ENCODE measurements around the gene RNF20.
"Not testable (repeated sequence)": the region's sequence is repeated elsewhere in the genome, so short reads cannot be mapped to it uniquely, and the experiment has no call there.

RNF20 gene

DNA sequence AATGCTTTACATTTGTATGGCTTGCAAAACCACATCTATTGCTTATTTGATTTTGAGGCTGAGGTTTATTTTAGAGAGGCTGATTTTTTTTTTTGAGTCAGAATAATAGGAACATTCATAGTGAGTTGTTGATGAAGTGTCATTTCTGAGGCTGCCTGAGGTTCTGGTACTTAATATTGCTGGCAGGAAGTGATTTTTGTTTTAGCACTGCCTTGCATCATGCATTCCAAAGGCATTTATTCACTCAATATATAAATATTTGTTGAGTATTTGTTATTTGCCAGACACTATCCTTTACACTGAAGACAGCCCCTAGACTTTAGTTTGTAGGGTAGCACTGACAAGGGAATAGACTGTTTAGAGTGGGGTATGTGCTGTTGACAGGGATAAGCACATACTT lies 2.7 kb downstream of the RNF20 start:
- no peak for DNase-seq

DNA sequence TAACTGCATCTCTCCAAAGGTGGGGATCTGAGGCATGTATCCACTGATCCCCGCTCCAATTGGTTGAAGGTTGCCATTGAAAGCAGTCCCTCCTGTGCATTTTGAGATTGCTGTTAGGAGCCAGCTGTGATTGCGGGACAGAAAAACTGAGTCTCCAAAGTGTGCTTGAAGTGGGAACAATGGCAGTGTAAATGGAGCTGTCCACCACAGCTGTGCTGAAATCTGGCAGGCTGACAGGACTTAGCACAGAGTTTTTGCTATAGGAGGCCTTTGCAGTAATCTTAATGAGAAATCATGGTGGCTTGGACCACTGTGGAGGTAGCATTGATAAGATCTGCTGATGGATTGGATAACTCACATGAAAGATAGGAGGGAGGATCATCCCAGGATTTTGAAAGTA lies 3.3 kb downstream of the RNF20 start:
- no peak for DNase-seq

DNA sequence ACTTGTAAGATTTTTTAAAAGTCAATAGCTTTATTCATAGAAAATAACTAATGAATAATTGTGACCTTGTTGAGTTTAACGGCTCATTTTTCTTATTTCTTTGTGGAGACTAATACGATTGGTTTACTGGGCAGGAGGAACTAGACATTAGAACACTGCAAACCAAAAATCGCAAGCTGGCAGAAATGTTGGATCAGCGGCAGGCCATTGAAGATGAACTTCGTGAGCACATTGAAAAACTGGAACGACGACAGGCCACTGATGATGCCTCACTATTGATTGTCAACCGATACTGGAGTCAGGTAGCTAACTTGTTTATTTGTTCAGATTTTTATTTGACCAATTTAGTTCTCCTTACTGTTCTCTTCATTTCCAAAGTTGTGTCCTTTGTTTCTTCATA lies 6.4 kb downstream of the RNF20 start:
- no peak for DNase-seq

DNA sequence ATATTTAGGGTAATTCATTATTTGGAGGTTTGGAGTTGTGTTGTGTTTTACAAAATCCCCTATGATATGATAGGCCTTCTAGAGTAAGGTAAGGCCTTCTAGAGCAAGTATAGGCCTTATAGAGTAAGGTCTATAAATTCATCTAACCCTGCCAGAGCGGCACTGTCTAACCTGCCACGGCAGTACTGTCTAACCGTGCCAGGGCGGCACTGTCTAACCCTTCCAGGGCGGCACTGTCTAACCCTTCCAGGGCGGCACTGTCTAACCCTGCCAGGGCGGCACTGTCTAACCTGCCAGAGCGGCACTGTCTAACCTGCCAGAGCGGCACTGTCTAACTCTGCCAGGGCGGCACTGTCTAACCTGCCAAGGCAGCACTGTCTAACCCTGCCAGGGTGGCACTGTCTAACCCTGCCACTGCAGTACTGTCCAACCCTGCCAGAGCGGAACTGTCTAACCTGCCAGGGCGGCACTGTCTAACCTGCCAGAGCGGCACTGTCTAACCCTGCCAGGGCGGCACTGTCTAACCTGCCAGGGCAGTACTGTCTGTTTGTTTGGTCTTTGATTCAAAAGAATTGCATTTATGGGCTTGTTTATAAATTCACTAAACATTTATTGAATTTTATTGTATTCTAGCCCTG lies 9.6 kb downstream of the RNF20 start:
- no peak for DNase-seq

DNA sequence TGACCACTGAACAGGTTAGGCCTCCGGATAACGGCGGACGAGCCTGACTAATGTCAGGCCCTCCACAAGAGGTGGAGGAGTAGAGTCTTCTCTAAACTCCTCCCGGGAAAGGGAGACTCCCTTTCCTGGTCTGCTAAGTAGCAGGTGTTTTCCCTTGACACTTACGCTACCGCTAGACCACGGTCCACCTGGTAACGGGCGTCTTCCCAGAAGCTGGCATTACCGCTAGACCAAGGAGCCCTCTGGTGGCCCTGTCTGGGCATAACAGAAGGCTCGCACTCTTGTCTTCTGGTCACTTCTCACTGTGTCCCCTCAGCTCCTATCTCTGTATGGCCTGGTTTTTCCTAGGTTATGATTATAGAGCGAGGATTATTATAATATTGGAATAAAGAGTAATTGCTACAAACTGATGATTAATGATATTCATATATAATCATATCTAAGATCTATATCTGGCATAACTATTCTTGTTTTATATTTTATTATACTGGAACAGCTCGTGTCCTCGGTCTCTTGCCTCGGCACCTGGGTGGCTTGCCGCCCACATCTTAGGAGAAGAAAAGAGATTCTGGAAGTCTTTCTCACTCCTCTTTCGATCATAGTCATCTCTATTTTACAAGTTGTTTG lies 15.9 kb downstream of the RNF20 start:
- DNase-seq: not testable (repeated sequence)

DNA sequence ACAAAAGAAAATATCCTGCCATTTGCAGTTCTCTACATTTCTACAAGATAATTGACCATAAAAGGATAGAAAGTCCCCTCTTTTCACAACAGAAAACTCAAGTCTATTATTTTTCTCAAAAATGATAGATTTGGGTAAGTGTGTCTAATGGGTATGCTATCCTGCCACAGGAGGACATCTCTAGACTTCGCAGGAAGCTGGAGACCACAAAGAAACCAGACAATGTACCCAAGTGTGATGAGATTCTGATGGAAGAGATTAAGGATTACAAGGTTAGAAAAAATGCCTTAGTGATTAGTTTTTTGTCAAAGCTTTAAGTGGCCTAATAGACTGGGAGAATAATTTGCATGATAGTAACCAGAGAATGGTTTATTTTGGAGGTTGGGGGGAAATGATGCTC lies 28.1 kb downstream of the RNF20 start:
- no peak for DNase-seq

DNA sequence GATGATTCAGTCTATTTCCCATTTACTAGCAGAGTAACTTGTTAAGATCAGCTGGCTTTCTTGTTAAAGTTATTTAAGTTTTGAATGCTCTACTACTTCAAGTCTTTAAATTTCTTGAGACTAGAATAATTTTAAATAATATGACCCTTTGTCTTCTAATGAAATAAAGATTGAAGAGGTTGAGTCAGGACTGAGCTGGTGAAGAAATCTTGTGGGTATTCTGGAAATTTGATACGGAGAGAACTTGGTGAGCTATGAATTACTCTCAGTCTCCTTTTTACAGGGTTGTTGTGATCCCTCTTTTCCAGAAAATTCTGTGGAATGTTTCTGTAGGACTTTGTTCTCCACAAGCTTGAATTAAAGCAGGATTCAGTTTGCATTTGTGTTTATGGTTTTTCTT lies 29.3 kb downstream of the RNF20 start:
- DNase-seq: no peak

DNA sequence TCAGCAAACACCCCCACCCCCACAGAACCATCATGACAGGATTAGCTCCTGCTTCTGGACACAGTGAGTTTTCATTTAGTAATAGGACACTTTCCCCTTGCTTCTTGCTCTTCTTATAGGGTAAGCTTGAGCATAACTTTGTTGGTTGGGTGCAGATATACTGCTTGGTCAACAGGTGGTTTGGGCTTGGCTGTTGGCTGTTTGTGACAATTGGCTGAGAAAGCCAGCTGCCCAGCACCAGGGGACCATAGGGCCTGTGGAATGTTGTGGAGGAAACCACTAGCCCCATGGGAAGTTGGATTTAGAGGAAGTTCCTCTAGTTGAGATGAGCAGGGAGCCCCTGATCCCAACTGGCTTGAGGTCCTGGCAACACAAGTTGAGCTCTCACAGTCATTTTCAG lies 30.6 kb downstream of the RNF20 start:
- DNase-seq: no peak

DNA sequence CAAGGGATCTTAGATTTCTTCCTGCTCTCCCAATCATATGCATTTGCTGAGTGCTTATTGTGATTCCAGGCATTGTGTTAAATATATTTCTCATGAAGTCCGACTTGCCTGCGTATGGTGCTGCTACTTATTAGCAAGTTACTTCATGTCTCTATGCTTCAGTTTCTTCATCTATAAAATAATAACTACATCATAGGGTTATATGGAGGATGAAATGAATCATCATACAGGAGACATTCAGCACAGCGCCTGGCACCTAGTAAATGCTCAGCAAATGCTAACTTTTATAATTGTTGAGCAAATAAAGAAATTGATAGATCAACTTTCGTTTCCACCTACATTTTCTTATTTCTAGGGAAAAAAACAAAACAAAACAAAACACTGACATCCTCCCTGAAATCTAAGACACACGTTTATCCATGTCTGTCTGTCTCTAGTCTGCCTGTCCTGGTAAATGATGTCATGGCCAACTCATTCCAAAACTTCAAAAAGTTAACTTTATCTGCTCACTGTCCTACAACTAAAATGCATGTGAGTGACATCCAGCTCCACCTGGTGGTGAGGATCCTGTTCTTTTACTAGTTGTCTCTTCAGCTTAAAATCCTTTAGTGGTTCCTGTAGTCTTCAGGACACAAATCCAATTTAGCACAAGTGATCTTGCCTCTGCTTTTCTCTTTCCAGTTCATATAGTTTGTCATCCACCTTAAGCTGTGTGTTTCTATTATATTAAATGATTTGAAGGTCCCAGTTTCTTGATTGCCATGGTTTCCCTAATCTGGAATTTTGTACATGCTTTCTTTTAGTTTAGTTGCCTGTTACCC lies 33.5 kb downstream of the RNF20 start:
- peak; percentile 65 for DNase-seq

DNA sequence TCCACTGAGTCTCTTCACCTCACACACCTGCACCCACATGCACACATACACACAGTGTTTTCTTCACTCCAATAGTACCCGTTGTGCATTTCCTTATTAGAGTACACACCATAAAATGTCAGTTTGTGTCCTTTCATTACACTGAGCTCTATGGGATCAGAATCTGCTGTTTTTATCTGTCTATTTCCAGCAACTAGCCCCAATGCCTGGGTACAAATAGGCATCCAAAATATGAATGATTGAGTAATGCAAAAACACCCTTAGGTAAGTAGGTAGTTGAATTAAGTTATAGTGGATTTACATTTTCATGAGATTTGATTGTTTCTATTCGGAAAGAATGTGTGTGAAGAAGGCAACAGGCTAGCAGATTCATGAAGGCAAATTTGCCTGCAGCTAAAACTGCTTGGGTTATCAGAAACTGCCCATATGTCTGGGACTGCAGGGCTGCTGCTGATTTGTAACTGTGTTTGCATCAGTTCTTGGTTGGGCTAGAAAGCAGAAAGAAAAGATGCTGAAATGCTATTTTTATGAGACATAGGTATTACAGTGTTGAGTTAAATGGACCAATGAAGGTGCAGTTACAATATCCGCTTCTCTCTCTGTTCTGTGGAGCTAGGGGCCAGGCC lies 34.2 kb downstream of the RNF20 start:
- DNase-seq: no peak

DNA sequence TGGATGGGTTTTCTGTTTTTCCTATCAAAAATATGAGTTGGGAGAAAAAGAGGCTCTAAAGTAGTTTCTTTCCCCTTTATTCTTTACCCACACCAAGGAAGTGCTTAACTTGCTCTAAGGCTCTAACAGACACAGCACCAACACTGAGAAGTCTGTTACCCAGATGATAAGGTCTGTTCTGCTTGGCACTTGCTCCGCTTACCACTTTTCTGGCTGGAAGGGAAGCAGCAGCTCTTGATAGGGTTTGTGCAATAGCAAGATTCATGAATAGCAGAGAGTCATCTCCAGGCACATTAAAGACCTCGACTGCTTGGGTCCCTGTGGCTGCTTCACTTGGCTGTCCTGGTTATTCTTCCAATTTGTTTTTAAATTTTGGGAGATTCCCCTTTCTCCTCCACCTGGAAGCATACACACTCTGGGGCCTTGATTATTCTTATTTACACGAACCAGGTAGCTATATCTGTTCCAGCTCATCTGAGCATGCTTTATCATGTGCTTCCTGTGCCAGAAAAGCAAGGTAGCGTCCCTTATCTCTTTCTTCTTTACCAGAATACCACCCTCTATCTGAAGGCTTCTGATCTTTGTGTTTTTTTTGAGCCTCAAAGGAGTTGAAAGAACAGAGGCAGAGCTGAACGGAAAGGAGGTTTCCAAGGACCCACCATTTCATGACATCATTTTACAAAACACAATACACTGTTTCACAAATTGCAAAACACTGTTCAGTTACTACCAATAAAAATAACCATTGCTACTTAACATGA lies 36.3 kb downstream of the RNF20 start:
- no peak for DNase-seq

DNA sequence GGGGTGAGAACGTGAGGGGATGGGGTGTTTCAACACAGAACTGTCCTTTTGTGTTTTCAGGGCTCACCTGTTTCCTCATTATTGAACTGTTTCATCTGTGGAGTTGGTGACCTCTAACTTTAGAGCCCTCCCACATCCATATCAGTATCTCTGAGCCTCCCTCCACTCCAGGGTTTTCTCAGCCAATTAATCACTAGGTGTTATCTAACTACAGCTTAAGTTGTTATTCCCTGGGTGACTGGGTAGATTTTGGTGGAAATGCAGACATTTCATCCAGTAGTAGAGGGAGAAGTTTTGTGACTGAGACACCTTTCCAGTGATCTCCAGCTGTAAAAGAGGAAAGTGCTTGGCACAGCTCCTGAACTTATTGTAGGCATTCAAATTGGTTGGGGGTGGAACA lies 37.5 kb downstream of the RNF20 start:
- DNase-seq: no peak

DNA sequence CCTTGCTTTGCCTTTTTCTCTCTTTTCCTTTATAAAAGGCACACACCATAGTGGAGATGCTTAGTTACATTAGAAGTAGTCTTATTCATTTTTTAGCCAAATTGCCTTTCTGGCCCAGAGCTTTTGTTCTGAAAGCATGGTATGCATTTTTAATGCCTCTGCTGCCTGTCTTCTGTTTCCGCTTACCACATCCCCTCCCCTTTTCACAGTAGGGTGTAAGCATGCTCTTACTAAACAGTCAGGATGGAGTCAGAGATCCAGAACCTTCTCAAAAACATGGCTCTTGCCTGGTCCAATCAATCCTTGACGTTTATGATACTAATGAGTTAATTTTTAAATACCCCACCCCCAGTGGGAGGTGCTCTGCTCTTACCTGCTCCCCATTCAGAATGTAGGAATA lies 38.7 kb downstream of the RNF20 start:
- no peak for DNase-seq

DNA sequence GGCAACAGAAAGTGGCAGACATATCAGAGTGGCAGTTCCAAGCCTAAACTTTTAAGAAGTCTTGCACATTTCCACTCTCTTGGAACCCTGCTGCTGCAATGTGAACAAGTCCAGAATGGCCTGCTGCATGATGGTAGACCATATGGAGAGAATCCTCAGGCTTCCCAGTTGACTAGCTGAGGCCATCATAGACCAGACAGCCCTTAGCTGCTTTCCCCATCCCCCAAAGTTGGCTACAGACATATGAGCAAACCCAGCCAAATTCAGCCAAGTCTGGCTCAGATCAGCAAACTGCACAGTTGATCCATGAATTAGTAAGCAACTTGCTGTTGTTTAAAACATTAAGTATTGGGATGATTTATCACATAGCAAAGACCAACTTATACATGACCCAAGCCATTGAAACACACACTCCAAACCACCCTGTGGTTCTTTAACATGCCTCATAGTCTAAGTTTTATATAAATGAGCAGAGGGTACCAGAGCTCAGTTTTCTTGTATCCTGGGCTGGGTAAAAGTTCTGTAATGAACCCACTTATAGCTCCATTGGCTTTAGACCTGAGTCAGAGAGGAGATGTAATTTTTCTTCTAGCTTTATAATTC lies 41.2 kb downstream of the RNF20 start:
- DNase-seq: no peak

DNA sequence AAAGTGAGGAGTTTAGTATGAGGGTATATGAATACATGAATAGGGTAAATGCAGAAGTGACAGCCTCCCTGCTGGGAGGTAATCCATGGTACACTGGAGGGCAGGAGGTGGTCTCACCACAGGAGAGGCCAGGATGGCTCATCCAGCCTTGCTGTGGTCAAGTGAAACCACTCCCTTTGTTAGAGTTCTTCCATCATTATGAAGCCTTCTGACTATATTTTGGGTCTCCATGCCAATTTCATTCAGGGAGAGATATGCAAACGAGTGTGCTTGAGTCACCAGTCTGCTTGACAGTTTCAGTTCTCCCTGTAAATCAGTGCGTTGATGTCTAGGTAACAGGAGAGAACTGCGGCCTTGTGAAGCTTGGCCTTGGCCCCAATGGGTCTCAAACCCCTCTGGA lies 44.7 kb downstream of the RNF20 start:
- DNase-seq: no peak

DNA sequence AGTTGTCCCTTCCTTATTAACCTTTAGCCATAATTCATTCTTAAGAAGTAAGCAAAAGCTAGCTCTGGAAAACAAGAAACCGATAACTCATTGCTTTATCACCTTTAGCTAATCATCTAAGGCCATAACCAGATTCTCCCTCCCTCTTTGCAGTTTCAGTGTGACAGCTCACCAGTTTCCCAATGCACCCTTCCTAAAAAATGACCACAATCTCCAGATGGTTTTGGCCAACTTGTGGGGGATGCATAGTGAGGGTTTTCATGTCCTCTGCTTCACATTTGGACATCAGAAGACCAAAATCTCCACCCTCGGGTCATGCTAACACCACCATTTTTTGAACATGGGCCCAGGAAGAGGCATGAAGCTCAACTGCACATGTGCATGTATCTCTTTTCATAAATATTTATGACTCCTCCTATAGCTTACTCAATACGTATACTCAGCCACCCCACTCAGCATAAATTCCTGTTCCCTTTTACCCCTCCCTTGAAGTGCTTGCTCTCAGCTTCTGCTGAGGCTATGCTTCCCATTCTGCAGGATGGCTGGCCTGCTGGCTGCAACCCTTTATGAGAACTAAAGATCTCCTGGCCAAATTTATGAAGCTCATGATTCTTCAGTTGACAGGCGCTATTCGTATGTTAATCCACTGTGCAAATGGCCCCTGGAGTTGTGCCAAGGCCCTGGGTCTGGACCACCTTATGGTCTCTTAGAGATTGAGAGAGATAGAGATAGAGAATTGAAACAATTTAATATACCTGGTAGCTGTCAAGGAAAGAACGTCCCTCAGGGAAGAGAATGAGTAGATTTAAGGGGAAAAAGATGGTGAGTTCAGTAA lies 46.3 kb downstream of the RNF20 start:
- DNase-seq: peak; percentile 18

DNA sequence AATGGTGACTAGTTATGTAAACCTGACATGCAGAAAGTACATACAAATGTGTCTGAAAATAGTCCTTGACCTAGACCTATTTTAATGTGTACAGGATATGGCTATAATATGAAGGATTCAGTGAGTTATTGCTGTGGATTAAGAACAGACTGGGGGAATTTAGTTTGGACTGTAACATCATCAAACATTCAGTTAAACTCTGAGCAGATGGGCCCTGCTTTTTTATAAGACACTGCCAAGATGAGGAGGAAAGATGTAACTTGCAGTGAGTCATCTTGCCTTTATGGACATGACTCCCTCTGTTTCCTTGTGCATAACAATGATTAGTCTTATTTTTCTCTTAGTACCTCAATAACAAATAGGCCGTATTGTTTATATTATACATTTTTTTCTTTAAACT lies 48.9 kb downstream of the RNF20 start:
- DNase-seq: no peak

DNA sequence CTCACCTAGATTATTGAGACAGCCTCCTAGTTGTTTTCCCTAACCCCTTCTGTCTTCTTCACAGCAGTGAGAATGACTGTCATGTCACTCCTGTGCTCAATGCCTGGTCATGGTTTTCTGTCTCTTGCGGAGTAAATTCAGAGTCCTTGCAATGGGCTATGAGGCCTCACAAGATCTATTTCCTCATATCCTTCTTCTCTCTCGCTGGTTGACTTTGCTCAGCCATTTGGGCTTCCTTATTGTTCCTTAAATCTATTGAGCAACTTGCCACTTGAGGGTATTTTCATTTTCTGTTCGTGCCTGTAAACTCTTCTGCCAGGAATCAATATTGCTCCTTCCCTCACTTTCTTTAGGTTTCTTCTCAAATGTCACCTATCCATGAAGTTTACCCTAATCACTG lies 52.1 kb downstream of the RNF20 start:
- DNase-seq: no peak

DNA sequence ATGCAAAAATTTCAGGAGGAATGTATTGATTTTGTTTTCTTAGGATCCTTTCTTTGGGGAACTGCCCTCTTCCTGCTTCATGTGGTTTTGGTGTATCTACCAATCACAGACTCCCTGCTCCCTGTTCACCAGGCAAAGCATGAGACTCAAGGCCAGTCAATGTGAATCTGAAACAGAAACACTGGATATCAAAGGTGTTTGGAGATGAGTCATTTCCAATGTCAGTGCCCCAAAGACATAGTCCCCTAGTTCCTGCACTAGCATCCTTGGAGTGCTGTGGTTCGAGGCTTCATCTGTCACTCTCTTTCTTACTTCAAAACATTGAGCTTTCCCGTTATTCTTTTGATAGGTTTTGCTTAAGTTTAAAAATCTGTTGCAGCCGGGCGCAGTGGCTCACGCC lies 53.0 kb downstream of the RNF20 start:
- DNase-seq: no peak

DNA sequence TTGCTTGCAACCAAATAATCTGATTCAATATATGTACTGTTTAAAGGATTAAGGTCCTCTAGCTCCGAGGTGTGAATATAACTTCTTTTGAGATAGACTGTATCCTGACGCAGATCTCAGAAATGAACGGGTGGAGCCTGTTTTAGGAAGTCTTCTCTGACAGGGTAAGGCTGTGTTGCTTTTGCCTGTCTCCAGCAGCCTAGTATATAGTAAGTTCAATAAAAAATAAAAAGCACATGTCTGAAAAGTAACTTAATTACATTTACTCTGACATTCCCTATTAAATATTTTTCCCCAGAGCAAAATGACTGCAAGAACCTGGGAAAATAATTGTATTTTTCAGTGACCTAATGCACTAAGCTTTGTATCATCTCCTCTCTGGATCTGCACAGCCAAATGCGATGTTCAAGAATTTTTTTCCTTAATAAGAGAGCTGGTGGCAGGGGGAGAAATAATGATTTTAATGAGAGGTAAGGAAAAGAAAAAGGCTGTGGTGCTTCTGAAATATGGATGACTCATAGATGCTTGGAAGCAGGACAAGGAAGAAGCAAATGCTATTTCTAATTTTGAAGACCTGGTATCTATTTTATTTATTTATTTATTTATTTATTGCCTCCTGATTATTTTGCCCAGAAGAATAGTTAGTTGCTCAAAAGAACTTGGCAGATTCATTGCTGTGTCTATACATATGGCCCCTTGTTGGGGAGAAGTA lies 53.8 kb downstream of the RNF20 start:
- DNase-seq: no peak

DNA sequence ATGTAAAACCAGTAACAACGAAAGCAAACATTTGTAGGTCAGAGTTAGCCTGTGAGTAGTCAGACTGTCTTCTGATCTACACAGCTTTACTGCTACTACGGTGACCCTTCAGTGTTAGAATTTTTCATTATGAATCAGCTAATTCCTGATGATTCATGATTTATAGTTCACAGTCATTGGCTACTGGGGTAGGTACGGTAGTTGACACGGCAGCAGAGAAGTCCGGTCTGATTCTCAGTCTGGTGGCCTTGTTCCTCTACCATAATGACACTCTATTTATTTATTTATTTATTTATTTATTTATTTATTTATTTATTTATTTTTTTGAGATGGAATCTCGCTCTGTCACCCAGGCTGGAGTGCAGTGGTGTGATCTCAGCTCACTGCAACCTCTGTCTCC lies 56.4 kb downstream of the RNF20 start:
- DNase-seq: not testable (repeated sequence)

All from NCI-H82 (cell line).